Measurements from ENCODE around the gene EPS15.

GRCh38 chr1:51515982-51516648 is 3.0 kb downstream of the EPS15 start:
- TF ChIP-seq, protein P1, sequence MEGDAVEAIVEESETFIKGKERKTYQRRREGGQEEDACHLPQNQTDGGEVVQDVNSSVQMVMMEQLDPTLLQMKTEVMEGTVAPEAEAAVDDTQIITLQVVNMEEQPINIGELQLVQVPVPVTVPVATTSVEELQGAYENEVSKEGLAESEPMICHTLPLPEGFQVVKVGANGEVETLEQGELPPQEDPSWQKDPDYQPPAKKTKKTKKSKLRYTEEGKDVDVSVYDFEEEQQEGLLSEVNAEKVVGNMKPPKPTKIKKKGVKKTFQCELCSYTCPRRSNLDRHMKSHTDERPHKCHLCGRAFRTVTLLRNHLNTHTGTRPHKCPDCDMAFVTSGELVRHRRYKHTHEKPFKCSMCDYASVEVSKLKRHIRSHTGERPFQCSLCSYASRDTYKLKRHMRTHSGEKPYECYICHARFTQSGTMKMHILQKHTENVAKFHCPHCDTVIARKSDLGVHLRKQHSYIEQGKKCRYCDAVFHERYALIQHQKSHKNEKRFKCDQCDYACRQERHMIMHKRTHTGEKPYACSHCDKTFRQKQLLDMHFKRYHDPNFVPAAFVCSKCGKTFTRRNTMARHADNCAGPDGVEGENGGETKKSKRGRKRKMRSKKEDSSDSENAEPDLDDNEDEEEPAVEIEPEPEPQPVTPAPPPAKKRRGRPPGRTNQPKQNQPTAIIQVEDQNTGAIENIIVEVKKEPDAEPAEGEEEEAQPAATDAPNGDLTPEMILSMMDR (conservative IDR thresholded peaks at IDR 0.05; ENCODE audit: low read length): no peak
- TF ChIP-seq EZH2phosphoT487 (IDR thresholded peaks at IDR 0.05; ENCODE audit: borderline replicate concordance): no peak

All from Loucy (cell line).